ENCODE results near the gene FRMD8. TPM values are rescaled to one million over a fixed set of nuclear protein-coding genes. Genes with fewer than 3 reads are reported as not detected.

Gene FRMD8
- total and polyA plus RNA-seq, 2 experiments from 2014 or later: 7.0 to 35.4 TPM

DNA sequence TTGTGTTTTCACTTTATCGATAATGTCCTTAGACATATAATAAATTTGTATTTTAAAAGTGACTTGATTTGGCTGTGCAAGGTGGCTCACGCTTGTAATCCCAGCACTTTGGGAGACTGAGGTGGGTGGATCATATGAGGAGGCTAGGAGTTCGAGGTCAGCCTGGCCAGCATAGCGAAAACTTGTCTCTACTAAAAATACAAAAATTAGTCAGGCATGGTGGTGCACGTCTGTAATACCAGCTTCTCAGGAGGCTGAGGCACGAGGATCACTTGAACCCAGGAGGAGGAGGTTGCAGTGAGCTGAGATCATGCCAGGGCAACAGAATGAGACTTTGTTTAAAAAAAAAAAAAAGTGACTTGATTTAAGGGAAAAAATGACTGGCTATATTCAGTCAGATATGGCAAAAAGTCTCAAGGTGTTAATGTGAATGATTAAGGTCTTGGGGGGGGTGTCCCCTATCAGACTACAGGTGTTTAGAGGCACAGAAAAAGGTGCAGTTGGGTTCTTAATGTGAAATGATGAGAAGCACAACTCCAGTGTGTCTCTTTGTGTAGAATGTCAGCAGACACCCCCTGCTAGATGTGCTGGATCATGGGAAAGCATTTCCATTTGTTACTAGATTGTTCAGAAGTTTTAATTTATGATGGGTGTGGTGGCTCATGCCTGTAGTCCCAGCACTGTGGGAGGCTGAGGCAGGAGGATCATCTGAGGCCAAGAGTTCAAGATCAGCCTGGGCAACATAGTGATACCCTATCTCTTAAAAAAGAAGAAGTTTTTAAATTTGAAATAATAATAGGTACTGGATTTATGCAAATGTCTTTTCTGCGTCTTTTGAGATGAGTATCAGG lies 53.1 kb downstream of the FRMD8 start:
- H3K27ac Mint-ChIP-seq: no peak overlapping the region
- Histone ChIP-seq H3K4me1 (ENCODE audit: insufficient read depth) (no peaks in the 10 kb centered on the region), H3K4me3 (no peak overlapping the region), H3K27ac (ENCODE audit: low read depth) (no peak overlapping the region), H2AFZ (no peak overlapping the region), H3K9me2 (ENCODE audit: insufficient read depth) (no peaks in the 10 kb centered on the region), H3K36me3 (ENCODE audit: insufficient read depth) (no peaks in the 10 kb centered on the region), H4K20me1 (replicated peaks; ENCODE audit: insufficient read depth) (no peaks in the 10 kb centered on the region; the same call in 1 of the 2 replicates), H3F3A (replicated peaks; ENCODE audit: low read depth) (0 out of 2 replicates have a peak, but pooled peaks cover 3% of the 10 kb centered on the region), H3K4me2 (no peak overlapping the region), H3K27me3 (ENCODE audit: insufficient read depth) (no peaks in the 10 kb centered on the region), H3K79me2 (replicated peaks; ENCODE audit: insufficient read depth) (no peaks in the 10 kb centered on the region)
- ATAC-seq: no peak
- no peak for DNase-seq (ENCODE audit: low spot score)
- H3K27me3 Mint-ChIP-seq (ENCODE audit: insufficient read depth, low read depth, poor library complexity): peaks cover 12% of the 10 kb centered on the region
- no peaks in the 10 kb centered on the region for H3K36me3 Mint-ChIP-seq (ENCODE audit: low read depth)
- peaks cover 2% of the 10 kb centered on the region; the same call in 2 of the 3 replicates for H3K4me1 Mint-ChIP-seq
- H3K9me3 Mint-ChIP-seq: no peaks in the 10 kb centered on the region
- TF ChIP-seq, protein P1, sequence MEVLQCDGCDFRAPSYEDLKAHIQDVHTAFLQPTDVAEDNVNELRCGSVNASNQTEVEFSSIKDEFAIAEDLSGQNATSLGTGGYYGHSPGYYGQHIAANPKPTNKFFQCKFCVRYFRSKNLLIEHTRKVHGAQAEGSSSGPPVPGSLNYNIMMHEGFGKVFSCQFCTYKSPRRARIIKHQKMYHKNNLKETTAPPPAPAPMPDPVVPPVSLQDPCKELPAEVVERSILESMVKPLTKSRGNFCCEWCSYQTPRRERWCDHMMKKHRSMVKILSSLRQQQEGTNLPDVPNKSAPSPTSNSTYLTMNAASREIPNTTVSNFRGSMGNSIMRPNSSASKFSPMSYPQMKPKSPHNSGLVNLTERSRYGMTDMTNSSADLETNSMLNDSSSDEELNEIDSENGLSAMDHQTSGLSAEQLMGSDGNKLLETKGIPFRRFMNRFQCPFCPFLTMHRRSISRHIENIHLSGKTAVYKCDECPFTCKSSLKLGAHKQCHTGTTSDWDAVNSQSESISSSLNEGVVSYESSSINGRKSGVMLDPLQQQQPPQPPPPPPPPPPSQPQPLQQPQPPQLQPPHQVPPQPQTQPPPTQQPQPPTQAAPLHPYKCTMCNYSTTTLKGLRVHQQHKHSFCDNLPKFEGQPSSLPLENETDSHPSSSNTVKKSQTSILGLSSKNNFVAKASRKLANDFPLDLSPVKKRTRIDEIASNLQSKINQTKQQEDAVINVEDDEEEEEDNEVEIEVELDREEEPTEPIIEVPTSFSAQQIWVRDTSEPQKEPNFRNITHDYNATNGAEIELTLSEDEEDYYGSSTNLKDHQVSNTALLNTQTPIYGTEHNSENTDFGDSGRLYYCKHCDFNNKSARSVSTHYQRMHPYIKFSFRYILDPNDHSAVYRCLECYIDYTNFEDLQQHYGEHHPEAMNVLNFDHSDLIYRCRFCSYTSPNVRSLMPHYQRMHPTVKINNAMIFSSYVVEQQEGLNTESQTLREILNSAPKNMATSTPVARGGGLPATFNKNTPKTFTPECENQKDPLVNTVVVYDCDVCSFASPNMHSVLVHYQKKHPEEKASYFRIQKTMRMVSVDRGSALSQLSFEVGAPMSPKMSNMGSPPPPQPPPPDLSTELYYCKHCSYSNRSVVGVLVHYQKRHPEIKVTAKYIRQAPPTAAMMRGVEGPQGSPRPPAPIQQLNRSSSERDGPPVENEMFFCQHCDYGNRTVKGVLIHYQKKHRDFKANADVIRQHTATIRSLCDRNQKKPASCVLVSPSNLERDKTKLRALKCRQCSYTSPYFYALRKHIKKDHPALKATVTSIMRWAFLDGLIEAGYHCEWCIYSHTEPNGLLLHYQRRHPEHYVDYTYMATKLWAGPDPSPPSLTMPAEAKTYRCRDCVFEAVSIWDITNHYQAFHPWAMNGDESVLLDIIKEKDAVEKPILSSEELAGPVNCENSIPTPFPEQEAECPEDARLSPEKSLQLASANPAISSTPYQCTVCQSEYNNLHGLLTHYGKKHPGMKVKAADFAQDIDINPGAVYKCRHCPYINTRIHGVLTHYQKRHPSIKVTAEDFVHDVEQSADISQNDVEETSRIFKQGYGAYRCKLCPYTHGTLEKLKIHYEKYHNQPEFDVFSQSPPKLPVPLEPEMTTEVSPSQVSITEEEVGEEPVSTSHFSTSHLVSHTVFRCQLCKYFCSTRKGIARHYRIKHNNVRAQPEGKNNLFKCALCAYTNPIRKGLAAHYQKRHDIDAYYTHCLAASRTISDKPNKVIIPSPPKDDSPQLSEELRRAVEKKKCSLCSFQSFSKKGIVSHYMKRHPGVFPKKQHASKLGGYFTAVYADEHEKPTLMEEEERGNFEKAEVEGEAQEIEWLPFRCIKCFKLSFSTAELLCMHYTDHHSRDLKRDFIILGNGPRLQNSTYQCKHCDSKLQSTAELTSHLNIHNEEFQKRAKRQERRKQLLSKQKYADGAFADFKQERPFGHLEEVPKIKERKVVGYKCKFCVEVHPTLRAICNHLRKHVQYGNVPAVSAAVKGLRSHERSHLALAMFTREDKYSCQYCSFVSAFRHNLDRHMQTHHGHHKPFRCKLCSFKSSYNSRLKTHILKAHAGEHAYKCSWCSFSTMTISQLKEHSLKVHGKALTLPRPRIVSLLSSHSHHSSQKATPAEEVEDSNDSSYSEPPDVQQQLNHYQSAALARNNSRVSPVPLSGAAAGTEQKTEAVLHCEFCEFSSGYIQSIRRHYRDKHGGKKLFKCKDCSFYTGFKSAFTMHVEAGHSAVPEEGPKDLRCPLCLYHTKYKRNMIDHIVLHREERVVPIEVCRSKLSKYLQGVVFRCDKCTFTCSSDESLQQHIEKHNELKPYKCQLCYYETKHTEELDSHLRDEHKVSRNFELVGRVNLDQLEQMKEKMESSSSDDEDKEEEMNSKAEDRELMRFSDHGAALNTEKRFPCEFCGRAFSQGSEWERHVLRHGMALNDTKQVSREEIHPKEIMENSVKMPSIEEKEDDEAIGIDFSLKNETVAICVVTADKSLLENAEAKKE (CRISPR knock-in tag; IDR thresholded peaks at IDR 0.05): no peak
- TF ChIP-seq POLR2AphosphoS5 (IDR thresholded peaks at IDR 0.05; ENCODE audit: low read depth): no peak
- no peak for TF ChIP-seq CREB1 (CRISPR knock-in tag; IDR thresholded peaks at IDR 0.05; ENCODE audit: low read depth)
- TF ChIP-seq STAT1 (IDR thresholded peaks at IDR 0.05; ENCODE audit: unreplicated experiment): no peak
- TF ChIP-seq, protein P2, sequence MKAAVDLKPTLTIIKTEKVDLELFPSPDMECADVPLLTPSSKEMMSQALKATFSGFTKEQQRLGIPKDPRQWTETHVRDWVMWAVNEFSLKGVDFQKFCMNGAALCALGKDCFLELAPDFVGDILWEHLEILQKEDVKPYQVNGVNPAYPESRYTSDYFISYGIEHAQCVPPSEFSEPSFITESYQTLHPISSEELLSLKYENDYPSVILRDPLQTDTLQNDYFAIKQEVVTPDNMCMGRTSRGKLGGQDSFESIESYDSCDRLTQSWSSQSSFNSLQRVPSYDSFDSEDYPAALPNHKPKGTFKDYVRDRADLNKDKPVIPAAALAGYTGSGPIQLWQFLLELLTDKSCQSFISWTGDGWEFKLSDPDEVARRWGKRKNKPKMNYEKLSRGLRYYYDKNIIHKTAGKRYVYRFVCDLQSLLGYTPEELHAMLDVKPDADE (IDR thresholded peaks at IDR 0.05): no peak
- TF ChIP-seq, protein P3, sequence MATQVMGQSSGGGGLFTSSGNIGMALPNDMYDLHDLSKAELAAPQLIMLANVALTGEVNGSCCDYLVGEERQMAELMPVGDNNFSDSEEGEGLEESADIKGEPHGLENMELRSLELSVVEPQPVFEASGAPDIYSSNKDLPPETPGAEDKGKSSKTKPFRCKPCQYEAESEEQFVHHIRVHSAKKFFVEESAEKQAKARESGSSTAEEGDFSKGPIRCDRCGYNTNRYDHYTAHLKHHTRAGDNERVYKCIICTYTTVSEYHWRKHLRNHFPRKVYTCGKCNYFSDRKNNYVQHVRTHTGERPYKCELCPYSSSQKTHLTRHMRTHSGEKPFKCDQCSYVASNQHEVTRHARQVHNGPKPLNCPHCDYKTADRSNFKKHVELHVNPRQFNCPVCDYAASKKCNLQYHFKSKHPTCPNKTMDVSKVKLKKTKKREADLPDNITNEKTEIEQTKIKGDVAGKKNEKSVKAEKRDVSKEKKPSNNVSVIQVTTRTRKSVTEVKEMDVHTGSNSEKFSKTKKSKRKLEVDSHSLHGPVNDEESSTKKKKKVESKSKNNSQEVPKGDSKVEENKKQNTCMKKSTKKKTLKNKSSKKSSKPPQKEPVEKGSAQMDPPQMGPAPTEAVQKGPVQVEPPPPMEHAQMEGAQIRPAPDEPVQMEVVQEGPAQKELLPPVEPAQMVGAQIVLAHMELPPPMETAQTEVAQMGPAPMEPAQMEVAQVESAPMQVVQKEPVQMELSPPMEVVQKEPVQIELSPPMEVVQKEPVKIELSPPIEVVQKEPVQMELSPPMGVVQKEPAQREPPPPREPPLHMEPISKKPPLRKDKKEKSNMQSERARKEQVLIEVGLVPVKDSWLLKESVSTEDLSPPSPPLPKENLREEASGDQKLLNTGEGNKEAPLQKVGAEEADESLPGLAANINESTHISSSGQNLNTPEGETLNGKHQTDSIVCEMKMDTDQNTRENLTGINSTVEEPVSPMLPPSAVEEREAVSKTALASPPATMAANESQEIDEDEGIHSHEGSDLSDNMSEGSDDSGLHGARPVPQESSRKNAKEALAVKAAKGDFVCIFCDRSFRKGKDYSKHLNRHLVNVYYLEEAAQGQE (IDR thresholded peaks at IDR 0.05; ENCODE audit: unreplicated experiment): no peak
- no peak for TF ChIP-seq NANOG (IDR thresholded peaks at IDR 0.05; ENCODE audit: borderline replicate concordance)
- no peak for TF ChIP-seq JUNB (IDR thresholded peaks at IDR 0.05; ENCODE audit: unreplicated experiment)
- TF ChIP-seq ZNF331 (CRISPR knock-in tag; IDR thresholded peaks at IDR 0.05; ENCODE audit: low read depth): no peak
- TF ChIP-seq, protein P4, sequence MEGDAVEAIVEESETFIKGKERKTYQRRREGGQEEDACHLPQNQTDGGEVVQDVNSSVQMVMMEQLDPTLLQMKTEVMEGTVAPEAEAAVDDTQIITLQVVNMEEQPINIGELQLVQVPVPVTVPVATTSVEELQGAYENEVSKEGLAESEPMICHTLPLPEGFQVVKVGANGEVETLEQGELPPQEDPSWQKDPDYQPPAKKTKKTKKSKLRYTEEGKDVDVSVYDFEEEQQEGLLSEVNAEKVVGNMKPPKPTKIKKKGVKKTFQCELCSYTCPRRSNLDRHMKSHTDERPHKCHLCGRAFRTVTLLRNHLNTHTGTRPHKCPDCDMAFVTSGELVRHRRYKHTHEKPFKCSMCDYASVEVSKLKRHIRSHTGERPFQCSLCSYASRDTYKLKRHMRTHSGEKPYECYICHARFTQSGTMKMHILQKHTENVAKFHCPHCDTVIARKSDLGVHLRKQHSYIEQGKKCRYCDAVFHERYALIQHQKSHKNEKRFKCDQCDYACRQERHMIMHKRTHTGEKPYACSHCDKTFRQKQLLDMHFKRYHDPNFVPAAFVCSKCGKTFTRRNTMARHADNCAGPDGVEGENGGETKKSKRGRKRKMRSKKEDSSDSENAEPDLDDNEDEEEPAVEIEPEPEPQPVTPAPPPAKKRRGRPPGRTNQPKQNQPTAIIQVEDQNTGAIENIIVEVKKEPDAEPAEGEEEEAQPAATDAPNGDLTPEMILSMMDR (conservative IDR thresholded peaks at IDR 0.05; ENCODE audit: low read depth in 2 of 2): no peak
- TF ChIP-seq EZH2 (IDR thresholded peaks at IDR 0.05; ENCODE audit: low read depth, unreplicated experiment): no peak
- no peak for TF ChIP-seq EZH2phosphoT487 (IDR thresholded peaks at IDR 0.05; ENCODE audit: unreplicated experiment)
- no peak for TF ChIP-seq ZNF114 (CRISPR knock-in tag; IDR thresholded peaks at IDR 0.05)
- H3K4me3 Mint-ChIP-seq: no peak overlapping the region
